RWPE2 (cell line): ENCODE measurements around the gene TBX10.
A peak's percentile ranks its signal among the peaks of the same experiment; 100 is the strongest.
"Not testable (repeated sequence)": the region's sequence is repeated elsewhere in the genome, so short reads cannot be mapped to it uniquely, and the experiment has no call there.

Source experiments
- ATAC-seq: fragments of 200-7000 bp; cut with Tn5 transposase; 3 replicates; pipeline ENCODE4 v1.9.1; 2021; ENCODE audit warnings: low read depth
- DNase-seq: peaks from one replicate; pipeline ENCODE4 v3.0.0-alpha.2; 2020; ENCODE audit warnings: low spot score
- H3K27ac ChIP-seq: fragments of 450-650 bp; 2 replicates; pipeline ENCODE4 v1.5.1; 2017; ENCODE audit warnings: mild to moderate bottlenecking; ENCODE audit not compliant: poor library complexity, severe bottlenecking
- H3K27me3 ChIP-seq: fragments of 250-450 bp; sonication (Bioruptor Pico); 2 replicates; pipeline ENCODE4 v1.5.1; 2021; ENCODE audit warnings: mild to moderate bottlenecking, moderate library complexity; ENCODE audit not compliant: insufficient read depth, poor library complexity, severe bottlenecking
- H3K36me3 ChIP-seq: fragments of 250-450 bp; sonication (Bioruptor Pico); 2 replicates; pipeline ENCODE4 v1.5.1; 2020; ENCODE audit warnings: low read depth, mild to moderate bottlenecking, moderate library complexity
- H3K4me1 ChIP-seq: fragments of 250-450 bp; sonication (Bioruptor Pico); 2 replicates; pipeline ENCODE4 v1.5.1; 2021; ENCODE audit warnings: mild to moderate bottlenecking, moderate library complexity; ENCODE audit not compliant: insufficient read depth, poor library complexity, severe bottlenecking
- H3K4me3 ChIP-seq: fragments of 250-450 bp; sonication (Bioruptor Pico); 2 replicates; pipeline ENCODE4 v1.5.1; 2021; ENCODE audit warnings: mild to moderate bottlenecking, moderate library complexity; ENCODE audit not compliant: severe bottlenecking
- H3K9me3 ChIP-seq: fragments of 250-450 bp; sonication (Bioruptor Pico); 2 replicates; pipeline ENCODE4 v1.5.1; 2021; ENCODE audit warnings: mild to moderate bottlenecking, moderate library complexity; ENCODE audit not compliant: severe bottlenecking
- TF ChIP-seq, protein P1 (sequence below): fragments of 450-650 bp; IDR thresholded peaks from one replicate; pipeline ENCODE4 v1.5.1; 2017; ENCODE audit warnings: mild to moderate bottlenecking, moderate library complexity; ENCODE audit not compliant: poor library complexity, severe bottlenecking

The TBX10 gene

DNA sequence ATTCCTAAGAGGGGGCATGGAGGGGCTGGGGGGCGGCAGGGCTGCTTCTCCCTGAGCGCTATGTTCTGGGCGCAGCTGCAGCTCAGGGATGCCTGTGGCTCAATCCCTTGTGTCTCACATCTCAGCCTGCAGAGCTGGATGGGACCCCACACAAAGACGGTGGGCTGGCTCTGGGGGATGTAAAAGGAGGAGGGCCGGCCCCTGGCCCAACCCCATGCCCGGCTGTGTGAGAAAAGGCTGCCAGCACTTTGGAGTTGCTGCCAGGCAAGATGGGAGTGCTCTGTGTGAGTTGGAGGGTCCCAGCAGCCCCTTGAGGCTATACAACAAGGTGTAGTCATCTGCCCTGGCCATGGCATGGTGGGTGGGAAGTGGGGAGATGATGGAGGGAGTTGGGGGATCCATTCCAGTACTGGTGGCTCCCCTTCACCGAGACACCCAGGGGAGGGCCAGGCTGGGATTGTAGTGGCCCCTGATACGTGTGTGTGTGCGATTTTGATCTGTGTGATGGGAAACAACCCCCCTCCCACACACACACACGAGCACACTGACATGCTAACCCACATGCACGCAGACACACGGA is 1.3 kb upstream of the TBX10 start:
- DNase-seq (peak; percentile 41), ATAC-seq (no peak)
- Histone ChIP-seq H3K4me1 (no peaks in the 10 kb centered on the region), H3K9me3 (no peaks in the 10 kb centered on the region), H3K27me3 (no peaks in the 10 kb centered on the region), H3K36me3 (no peaks in the 10 kb centered on the region), H3K4me3 (no peak overlapping the region), H3K27ac (no peak overlapping the region)
- TF ChIP-seq, protein P1, sequence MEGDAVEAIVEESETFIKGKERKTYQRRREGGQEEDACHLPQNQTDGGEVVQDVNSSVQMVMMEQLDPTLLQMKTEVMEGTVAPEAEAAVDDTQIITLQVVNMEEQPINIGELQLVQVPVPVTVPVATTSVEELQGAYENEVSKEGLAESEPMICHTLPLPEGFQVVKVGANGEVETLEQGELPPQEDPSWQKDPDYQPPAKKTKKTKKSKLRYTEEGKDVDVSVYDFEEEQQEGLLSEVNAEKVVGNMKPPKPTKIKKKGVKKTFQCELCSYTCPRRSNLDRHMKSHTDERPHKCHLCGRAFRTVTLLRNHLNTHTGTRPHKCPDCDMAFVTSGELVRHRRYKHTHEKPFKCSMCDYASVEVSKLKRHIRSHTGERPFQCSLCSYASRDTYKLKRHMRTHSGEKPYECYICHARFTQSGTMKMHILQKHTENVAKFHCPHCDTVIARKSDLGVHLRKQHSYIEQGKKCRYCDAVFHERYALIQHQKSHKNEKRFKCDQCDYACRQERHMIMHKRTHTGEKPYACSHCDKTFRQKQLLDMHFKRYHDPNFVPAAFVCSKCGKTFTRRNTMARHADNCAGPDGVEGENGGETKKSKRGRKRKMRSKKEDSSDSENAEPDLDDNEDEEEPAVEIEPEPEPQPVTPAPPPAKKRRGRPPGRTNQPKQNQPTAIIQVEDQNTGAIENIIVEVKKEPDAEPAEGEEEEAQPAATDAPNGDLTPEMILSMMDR: no peak

DNA sequence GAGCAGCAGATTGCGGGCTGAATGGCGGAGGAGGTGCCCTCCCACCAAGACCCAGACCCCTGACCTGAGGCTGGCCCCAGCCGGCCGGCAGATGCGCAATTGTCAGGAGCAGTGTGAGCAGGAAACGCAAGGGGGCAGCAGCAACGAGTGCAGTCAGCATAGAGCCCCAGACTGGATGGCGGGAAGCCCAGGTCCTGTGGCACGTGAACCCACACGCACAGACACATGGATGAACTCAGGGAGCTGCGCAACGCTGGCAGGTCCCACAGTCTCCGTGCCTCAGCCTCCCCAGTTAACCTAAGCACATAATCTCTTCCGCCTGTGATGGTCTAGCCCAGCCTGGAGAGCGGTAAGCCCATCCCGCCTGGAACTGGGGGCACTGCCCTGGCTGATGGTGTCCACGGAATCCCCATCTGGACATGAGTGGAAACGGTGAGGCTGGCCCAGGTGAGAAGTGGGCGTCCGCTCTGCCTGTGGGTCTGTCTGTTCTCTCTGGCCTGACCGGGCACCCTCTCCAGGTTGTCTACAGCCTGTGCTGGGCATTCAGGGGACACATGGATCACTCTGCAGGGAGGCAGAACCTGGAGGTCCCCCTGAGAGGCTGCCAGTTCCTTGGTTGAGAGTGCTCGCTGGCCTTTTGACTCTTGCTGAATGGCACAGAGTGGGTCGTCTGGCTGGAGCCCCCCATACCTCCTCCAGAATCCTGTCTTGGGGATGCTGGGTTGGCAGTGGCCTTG is 626 bp upstream of the TBX10 start:
- peak; percentile 60; the same call in 2 of the 3 replicates for ATAC-seq
- DNase-seq: peak; percentile 60
- Histone ChIP-seq H3K4me1 (no peaks in the 10 kb centered on the region), H3K27me3 (no peaks in the 10 kb centered on the region), H3K27ac (no peak overlapping the region), H3K9me3 (no peaks in the 10 kb centered on the region), H3K36me3 (no peaks in the 10 kb centered on the region), H3K4me3 (no peak overlapping the region)
- TF ChIP-seq, protein P1: peak; percentile 51

DNA sequence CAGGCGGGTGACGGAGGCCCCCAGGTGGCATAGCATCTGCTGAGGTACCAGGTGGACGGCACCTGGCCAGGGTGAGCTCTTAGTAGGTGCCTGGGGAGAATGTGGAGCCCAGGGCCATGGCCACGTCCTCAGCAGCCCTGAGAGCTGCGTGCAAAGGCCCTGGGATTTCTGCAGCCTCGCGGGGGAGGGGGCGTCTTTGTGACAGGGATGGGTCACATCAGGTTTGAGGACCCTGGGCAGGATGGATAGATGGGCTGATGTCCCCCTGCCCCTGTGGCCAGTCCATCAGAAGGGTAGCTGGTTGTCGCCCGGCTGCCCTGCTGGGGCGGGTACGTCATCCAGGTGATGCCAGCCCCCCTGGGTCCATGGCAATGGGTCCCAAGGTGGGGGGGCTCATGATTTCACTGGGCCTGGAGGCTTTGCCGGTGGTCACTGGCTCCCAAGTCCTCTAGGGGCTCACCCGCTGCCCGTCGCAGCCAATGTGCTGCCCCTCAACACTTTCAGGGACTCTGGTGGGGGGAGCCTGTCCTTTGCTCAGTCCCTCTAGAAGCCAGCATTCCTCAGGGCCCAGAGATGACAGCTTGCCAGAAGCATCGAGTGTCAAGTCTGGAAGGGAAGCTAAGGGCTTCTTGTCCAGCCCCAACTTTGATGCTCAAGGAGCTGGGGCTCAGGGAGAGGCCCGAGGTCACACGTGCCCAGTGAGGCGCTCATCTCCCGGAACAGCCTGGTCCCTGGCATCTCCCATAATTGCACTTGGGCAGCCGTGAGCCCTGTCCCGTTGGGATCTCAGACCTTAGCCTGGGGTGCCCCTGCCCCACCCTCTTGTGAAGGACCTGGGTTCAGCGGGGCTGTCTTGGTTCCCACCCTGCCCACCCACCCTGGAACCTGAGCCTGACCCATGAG is 777 bp downstream of the TBX10 start:
- TF ChIP-seq, protein P1: no peak
- no peak overlapping the region for H3K27ac ChIP-seq
- no peaks in the 10 kb centered on the region for H3K27me3 ChIP-seq
- ATAC-seq (no peak), DNase-seq (no peak)
- no peaks in the 10 kb centered on the region for H3K9me3 ChIP-seq
- no peaks in the 10 kb centered on the region for H3K36me3 ChIP-seq
- no peak overlapping the region for H3K4me3 ChIP-seq
- no peaks in the 10 kb centered on the region for H3K4me1 ChIP-seq

DNA sequence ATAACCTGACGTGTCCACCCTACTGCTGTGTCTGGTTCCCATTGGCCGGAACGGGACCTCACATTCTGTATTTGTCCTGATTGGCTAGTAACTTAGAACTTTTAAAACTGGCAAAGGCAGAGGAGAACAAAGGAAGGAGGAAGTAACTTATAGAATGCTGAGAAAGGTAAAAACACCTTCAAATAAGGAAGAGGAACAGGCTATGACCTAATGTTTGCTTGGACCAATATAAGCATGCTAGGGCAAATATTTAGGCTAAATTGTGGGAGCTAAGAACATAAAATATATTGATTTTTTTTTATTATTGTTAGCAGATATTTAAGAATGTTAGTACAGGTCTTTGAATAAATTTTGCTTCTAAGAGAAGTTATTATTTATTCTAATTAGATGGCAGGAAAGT is 2.1 kb downstream of the TBX10 start:
- H3K27ac ChIP-seq, H3K27me3 ChIP-seq, ATAC-seq, H3K4me3 ChIP-seq, H3K4me1 ChIP-seq, H3K36me3 ChIP-seq, H3K9me3 ChIP-seq, DNase-seq: not testable (repeated sequence)

DNA sequence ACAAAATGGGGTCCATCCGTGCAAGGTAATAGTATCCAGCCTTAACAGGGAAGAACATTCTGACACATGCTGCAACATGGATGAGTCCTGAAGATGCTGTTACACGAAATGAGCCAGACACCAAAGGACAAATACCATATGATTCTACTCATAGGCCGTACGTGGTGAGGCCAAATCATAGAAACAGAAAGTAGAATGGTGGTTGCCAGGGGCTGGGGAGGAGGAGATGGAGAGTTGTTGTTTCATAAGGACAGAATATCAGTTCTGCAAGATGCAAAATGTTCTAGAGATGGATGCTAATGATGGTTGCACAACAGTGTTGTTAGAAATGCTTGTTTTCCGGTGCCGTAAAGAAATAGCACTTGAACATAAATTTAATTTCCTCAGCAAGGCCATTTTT is 2.6 kb downstream of the TBX10 start:
- Histone ChIP-seq H3K9me3 (no peaks in the 10 kb centered on the region), H3K4me3 (no peak overlapping the region), H3K27ac (no peak overlapping the region), H3K36me3 (no peaks in the 10 kb centered on the region), H3K27me3 (no peaks in the 10 kb centered on the region), H3K4me1 (no peaks in the 10 kb centered on the region)
- DNase-seq (no peak), ATAC-seq (no peak)
- TF ChIP-seq, protein P1: no peak
